Hepatocyte (in vitro differentiated cells): ENCODE results near the gene COX5A.

Experiments
- CTCF ChIP-seq: fragments of 200-600 bp; sonication (generic); IDR thresholded peaks from 2 replicates; pipeline ENCODE4 v1.5.1; 2016; ENCODE audit warnings: antibody characterized with exemption, mild to moderate bottlenecking; ENCODE audit not compliant: poor library complexity
- EZH2 ChIP-seq: fragments of 200-600 bp; sonication (generic); IDR thresholded peaks from 2 replicates; pipeline ENCODE4 v1.6.1; 2016; ENCODE audit warnings: antibody characterized with exemption, mild to moderate bottlenecking, borderline replicate concordance
- EZH2phosphoT487 ChIP-seq: fragments of 200-600 bp; sonication (generic); IDR thresholded peaks from one replicate; pipeline ENCODE4 v1.6.1; 2018; ENCODE audit warnings: antibody characterized with exemption, mild to moderate bottlenecking, low read depth, moderate library complexity; ENCODE audit not compliant: unreplicated experiment, severe bottlenecking

GRCh38 chr15:74901612-74902063 lies 36.2 kb downstream of the COX5A start:
- peak; percentile 94 for TF ChIP-seq CTCF
- no peak for TF ChIP-seq EZH2
- no peak for TF ChIP-seq EZH2phosphoT487
